Mucosa of stomach (tissue), 1 donor: Measurements from ENCODE around the gene OPCML.

Source experiments
- H3K27me3 ChIP-seq: one replicate; pipeline ENCODE4 v1.7.0; 2013; ENCODE audit warnings: mild to moderate bottlenecking, low read length; ENCODE audit not compliant: control insufficient read depth, insufficient read depth
- H3K36me3 ChIP-seq: one replicate; pipeline ENCODE4 v1.7.0; 2013; ENCODE audit warnings: low read length; ENCODE audit not compliant: control insufficient read depth, insufficient read depth
- H3K4me1 ChIP-seq: one replicate; pipeline ENCODE4 v1.7.0; 2013; ENCODE audit warnings: mild to moderate bottlenecking, low read length; ENCODE audit not compliant: control insufficient read depth, insufficient read depth
- H3K4me3 ChIP-seq: one replicate; pipeline ENCODE4 v1.7.0; 2013; ENCODE audit warnings: low read length
- H3K9ac ChIP-seq: one replicate; pipeline ENCODE4 v1.7.0; 2013; ENCODE audit warnings: mild to moderate bottlenecking, low read length, moderate library complexity
- H3K9me3 ChIP-seq: one replicate; pipeline ENCODE4 v1.7.0; 2013; ENCODE audit warnings: mild to moderate bottlenecking, low read length, moderate library complexity; ENCODE audit not compliant: control insufficient read depth
- donor health status: Pancreatic carcinoma.

The OPCML gene

GRCh38 chr11:133531971-133532651 lies at the start of gene OPCML:
Gene OPCML (minus strand): TSS chr11:133532501.
- H3K4me3 ChIP-seq = no peak within 1 kb of the TSS
- H3K36me3 ChIP-seq = no peaks in the 10 kb centered on the region
- H3K4me1 ChIP-seq = peaks cover 5% of the 10 kb centered on the region
- H3K9me3 ChIP-seq = no peaks in the 10 kb centered on the region
- no peak within 1 kb of the TSS for H3K9ac ChIP-seq
- H3K27me3 ChIP-seq = peaks cover 32% of the 10 kb centered on the region

- H3K27me3 ChIP-seq = no peaks in the 10 kb centered on the region
- H3K9me3 ChIP-seq = no peaks in the 10 kb centered on the region
- no peak overlapping the region for H3K4me3 ChIP-seq
- H3K4me1 ChIP-seq = no peaks in the 10 kb centered on the region
- no peaks in the 10 kb centered on the region for H3K36me3 ChIP-seq
- no peak overlapping the region for H3K9ac ChIP-seq
Observed at GRCh38 chr11:133581091-133581490, 48.8 kb upstream of the OPCML start.

GRCh38 chr11:133579165-133580031 lies 47.1 kb upstream of the OPCML start:
- no peak overlapping the region for H3K4me3 ChIP-seq
- H3K4me1 ChIP-seq = no peaks in the 10 kb centered on the region
- no peaks in the 10 kb centered on the region for H3K9me3 ChIP-seq
- H3K27me3 ChIP-seq = no peaks in the 10 kb centered on the region
- H3K36me3 ChIP-seq = no peaks in the 10 kb centered on the region
- no peak overlapping the region for H3K9ac ChIP-seq

- Histone ChIP-seq H3K4me1 (no peaks in the 10 kb centered on the region), H3K9ac (no peak overlapping the region), H3K27me3 (no peaks in the 10 kb centered on the region), H3K9me3 (no peaks in the 10 kb centered on the region), H3K36me3 (no peaks in the 10 kb centered on the region), H3K4me3 (no peak overlapping the region)
Observed at GRCh38 chr11:133577403-133577802, 45.1 kb upstream of the OPCML start.

GRCh38 chr11:133576351-133576750 lies 44.0 kb upstream of the OPCML start:
- H3K9ac ChIP-seq = no peak overlapping the region
- no peaks in the 10 kb centered on the region for H3K27me3 ChIP-seq
- H3K36me3 ChIP-seq = no peaks in the 10 kb centered on the region
- no peaks in the 10 kb centered on the region for H3K4me1 ChIP-seq
- H3K9me3 ChIP-seq = no peaks in the 10 kb centered on the region
- H3K4me3 ChIP-seq = no peak overlapping the region

GRCh38 chr11:133573081-133573480 lies 40.8 kb upstream of the OPCML start:
- Histone ChIP-seq H3K4me3 (no peak overlapping the region), H3K9ac (no peak overlapping the region), H3K27me3 (no peaks in the 10 kb centered on the region), H3K36me3 (no peaks in the 10 kb centered on the region), H3K4me1 (no peaks in the 10 kb centered on the region), H3K9me3 (no peaks in the 10 kb centered on the region)

- no peaks in the 10 kb centered on the region for H3K9me3 ChIP-seq
- no peaks in the 10 kb centered on the region for H3K36me3 ChIP-seq
- no peaks in the 10 kb centered on the region for H3K27me3 ChIP-seq
- H3K4me3 ChIP-seq = no peak overlapping the region
- H3K4me1 ChIP-seq = no peaks in the 10 kb centered on the region
- H3K9ac ChIP-seq = no peak overlapping the region
Observed at GRCh38 chr11:133570376-133570775, 38.1 kb upstream of the OPCML start.

- Histone ChIP-seq H3K9me3 (no peaks in the 10 kb centered on the region), H3K9ac (no peak overlapping the region), H3K27me3 (peaks cover 4% of the 10 kb centered on the region), H3K4me3 (no peak overlapping the region), H3K4me1 (no peaks in the 10 kb centered on the region), H3K36me3 (no peaks in the 10 kb centered on the region)
Observed at GRCh38 chr11:133563505-133564025, 31.3 kb upstream of the OPCML start.

- Histone ChIP-seq H3K4me3 (no peak overlapping the region), H3K9ac (no peak overlapping the region), H3K27me3 (peaks cover 4% of the 10 kb centered on the region), H3K36me3 (no peaks in the 10 kb centered on the region), H3K9me3 (no peaks in the 10 kb centered on the region), H3K4me1 (no peaks in the 10 kb centered on the region)
Observed at GRCh38 chr11:133560472-133560855, 28.2 kb upstream of the OPCML start.

GRCh38 chr11:133559833-133560471 lies 27.7 kb upstream of the OPCML start:
- no peak overlapping the region for H3K9ac ChIP-seq

GRCh38 chr11:133559382-133559781 lies 27.1 kb upstream of the OPCML start:
- no peak overlapping the region for H3K4me3 ChIP-seq
- no peaks in the 10 kb centered on the region for H3K4me1 ChIP-seq
- H3K9me3 ChIP-seq = no peaks in the 10 kb centered on the region
- H3K36me3 ChIP-seq = no peaks in the 10 kb centered on the region
- H3K9ac ChIP-seq = no peak overlapping the region
- H3K27me3 ChIP-seq = peaks cover 4% of the 10 kb centered on the region

More at GRCh38 chr11:133559833-133560471, 27.7 kb upstream of the OPCML start:
- H3K4me1 ChIP-seq = no peaks in the 10 kb centered on the region
- no peaks in the 10 kb centered on the region for H3K9me3 ChIP-seq
- H3K27me3 ChIP-seq = peaks cover 4% of the 10 kb centered on the region
- no peaks in the 10 kb centered on the region for H3K36me3 ChIP-seq
- no peak overlapping the region for H3K4me3 ChIP-seq

GRCh38 chr11:133555034-133555433 lies 22.7 kb upstream of the OPCML start:
- H3K9me3 ChIP-seq = no peaks in the 10 kb centered on the region
- H3K36me3 ChIP-seq = no peaks in the 10 kb centered on the region
- H3K4me3 ChIP-seq = no peak overlapping the region
- H3K27me3 ChIP-seq = no peaks in the 10 kb centered on the region
- H3K9ac ChIP-seq = no peak overlapping the region
- no peaks in the 10 kb centered on the region for H3K4me1 ChIP-seq
